ENCODE data around the gene PI4KA. TPM values are rescaled to one million over a fixed set of nuclear protein-coding genes. Genes with fewer than 3 reads are reported as not detected.

PI4KA gene
- total RNA-seq, 1 experiment from 2014 or later = 65.8 TPM

DNA sequence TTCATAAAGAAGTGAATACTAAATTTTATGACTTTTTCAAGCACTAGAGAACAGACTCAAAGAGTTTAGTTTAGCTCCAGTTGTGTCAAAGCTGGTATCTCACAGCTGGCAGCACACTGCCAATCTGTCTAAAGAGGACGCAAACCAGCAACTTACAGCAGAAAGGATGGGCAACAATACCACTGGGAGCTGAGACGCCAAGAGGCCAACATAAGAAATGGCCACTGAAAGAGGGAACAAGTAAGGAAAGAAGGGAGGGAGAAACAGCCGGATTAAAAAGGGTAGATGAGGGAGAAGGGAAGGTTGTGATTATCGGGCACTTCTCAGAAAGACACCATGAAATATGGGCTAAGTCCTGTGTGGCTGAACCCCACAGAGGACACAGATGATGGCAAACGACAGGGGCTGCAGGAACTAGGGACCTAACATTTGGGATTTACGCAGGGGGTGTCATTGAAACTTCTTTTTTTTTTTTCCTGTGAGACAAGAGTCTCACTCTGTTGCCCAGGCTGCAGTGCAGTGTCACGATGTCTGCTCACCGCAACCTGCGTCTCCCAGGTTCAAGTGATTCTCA, 43.0 kb downstream of the PI4KA start:
- H4K91ac ChIP-seq (ENCODE audit: insufficient read length, low read depth, low read length) = no peak overlapping the region
- Mint-ChIP-seq H3K27me3 (ENCODE audit: low read depth) (no peaks in the 10 kb centered on the region), H3K27ac (peak overlapping the region in 1 of 3 experiments; percentile 9; a peak in 1 of 7 replicates), H3K36me3 (ENCODE audit: insufficient read depth in 1 of 3, low read depth in 3 of 3) (peaks cover 4 to 59% (median 14%) of the 10 kb centered on the region in 3 experiments; a peak in 6 of 7 replicates), H3K4me1 (no peaks in the 10 kb centered on the region), H3K9me3 (no peaks in the 10 kb centered on the region), H3K4me3 (no peak overlapping the region)
- TF ChIP-seq, protein P1, sequence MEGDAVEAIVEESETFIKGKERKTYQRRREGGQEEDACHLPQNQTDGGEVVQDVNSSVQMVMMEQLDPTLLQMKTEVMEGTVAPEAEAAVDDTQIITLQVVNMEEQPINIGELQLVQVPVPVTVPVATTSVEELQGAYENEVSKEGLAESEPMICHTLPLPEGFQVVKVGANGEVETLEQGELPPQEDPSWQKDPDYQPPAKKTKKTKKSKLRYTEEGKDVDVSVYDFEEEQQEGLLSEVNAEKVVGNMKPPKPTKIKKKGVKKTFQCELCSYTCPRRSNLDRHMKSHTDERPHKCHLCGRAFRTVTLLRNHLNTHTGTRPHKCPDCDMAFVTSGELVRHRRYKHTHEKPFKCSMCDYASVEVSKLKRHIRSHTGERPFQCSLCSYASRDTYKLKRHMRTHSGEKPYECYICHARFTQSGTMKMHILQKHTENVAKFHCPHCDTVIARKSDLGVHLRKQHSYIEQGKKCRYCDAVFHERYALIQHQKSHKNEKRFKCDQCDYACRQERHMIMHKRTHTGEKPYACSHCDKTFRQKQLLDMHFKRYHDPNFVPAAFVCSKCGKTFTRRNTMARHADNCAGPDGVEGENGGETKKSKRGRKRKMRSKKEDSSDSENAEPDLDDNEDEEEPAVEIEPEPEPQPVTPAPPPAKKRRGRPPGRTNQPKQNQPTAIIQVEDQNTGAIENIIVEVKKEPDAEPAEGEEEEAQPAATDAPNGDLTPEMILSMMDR (conservative IDR thresholded peaks at IDR 0.05) = no peak
- no peak overlapping the region for H3K27ac ChIP-seq (ENCODE audit: insufficient read length, low read depth, low read length)
- H2BK12ac ChIP-seq (ENCODE audit: insufficient read length, low read depth, low read length) = no peak overlapping the region
- H3K79me1 ChIP-seq (ENCODE audit: insufficient read depth, low read depth, low read length, poor library complexity, severe bottlenecking) = no peaks in the 10 kb centered on the region
- no peak overlapping the region for H3K23ac ChIP-seq (ENCODE audit: insufficient read length, low read depth, low read length)
- no peak overlapping the region for H2BK15ac ChIP-seq (ENCODE audit: low read depth, low read length)
- no peak overlapping the region for H3T11ph ChIP-seq (ENCODE audit: low read length)
- DNase-seq = no peak
- no peak overlapping the region for H2BK120ac ChIP-seq (ENCODE audit: low read depth, low read length, poor library complexity, severe bottlenecking)
- no peaks in the 10 kb centered on the region for H3K27me3 ChIP-seq (ENCODE audit: insufficient read depth, low read length)
- H3K18ac ChIP-seq (ENCODE audit: insufficient read length, low read depth, low read length) = no peak overlapping the region
- no peaks in the 10 kb centered on the region for H3K23me2 ChIP-seq (ENCODE audit: insufficient read length, low read depth, low read length, poor library complexity, severe bottlenecking)
- H3K14ac ChIP-seq (ENCODE audit: insufficient read depth, low read length) = no peak overlapping the region
- no peak overlapping the region for H2AFZ ChIP-seq (ENCODE audit: low read length)
- H3K56ac ChIP-seq (ENCODE audit: insufficient read length, low read depth, low read length) = no peak overlapping the region
- WGBS (ENCODE audit: extremely low coverage, insufficient read length, low lambda C conversion rate) = 100% methylated on average over 1 of the region's 9 CpGs
- no peak overlapping the region for H2AK5ac ChIP-seq (ENCODE audit: insufficient read length, low read length)
- H3K9ac ChIP-seq (ENCODE audit: extremely low read depth, insufficient read length, low read length) = no peak overlapping the region
- H3K9me3 ChIP-seq (ENCODE audit: control insufficient read depth, low read depth, low read length) = no peaks in the 10 kb centered on the region
- no peaks in the 10 kb centered on the region for H4K20me1 ChIP-seq (ENCODE audit: control insufficient read depth, insufficient read depth, insufficient read length)
- no peak overlapping the region for H2BK5ac ChIP-seq (ENCODE audit: insufficient read length, low read length)
- H3K79me2 ChIP-seq (ENCODE audit: insufficient read depth, low read length) = no peaks in the 10 kb centered on the region
- H3K4me2 ChIP-seq (ENCODE audit: insufficient read depth, insufficient read length, low read length) = no peak overlapping the region
- H4K5ac ChIP-seq (ENCODE audit: insufficient read length, low read depth, low read length) = no peak overlapping the region
- no peak overlapping the region for H3K4ac ChIP-seq (ENCODE audit: low read depth, low read length)
- no peaks in the 10 kb centered on the region for H3K4me1 ChIP-seq (ENCODE audit: insufficient read depth, low read length)
- no peak overlapping the region for H4K8ac ChIP-seq (replicated peaks; ENCODE audit: insufficient read length, low read depth, low read length)
- H2BK20ac ChIP-seq (ENCODE audit: low read depth, low read length, poor library complexity, severe bottlenecking) = no peak overlapping the region
